RWPE1 (cell line): Measurements from ENCODE around the gene STING1.
A peak's percentile ranks its signal among the peaks of the same experiment; 100 is the strongest.

ENCODE experiments used
- CTCF ChIA-PET: fragments of 350-600 bp; sonication (Branson Sonifier 250); formaldehyde crosslinking; extraction: SDS; loops from one replicate; lab custom pipeline; 2021; lab: Yijun Ruan, JAX
- POLR2A ChIA-PET: fragments of 400-600 bp; formaldehyde crosslinking; extraction: SDS; loops from one replicate; lab custom pipeline; 2020; ENCODE audit warnings: antibody characterized with exemption; ENCODE audit not compliant: low non-redundant PET; lab: Yijun Ruan, JAX
- DNase-seq: peaks from one replicate; pipeline ENCODE4 v3.0.0; 2012; ENCODE audit warnings: low spot score
- H3K27ac ChIP-seq: fragments of 450-650 bp; 2 replicates; pipeline ENCODE4 v1.5.1; 2017
- CTCF ChIP-seq: fragments of 450-650 bp; conservative IDR thresholded peaks from 2 replicates; pipeline ENCODE4 v1.5.1; 2017; ENCODE audit warnings: low read depth, mild to moderate bottlenecking

STING1 gene

GRCh38 chr5:139473105-139473504 is 9.5 kb downstream of the STING1 start:
- peak overlapping the region; percentile 100 for H3K27ac ChIP-seq
- ChIA-PET POLR2A (no interaction called here), CTCF (interaction anchor here (1.2 to 1.8 kb wide), 2 partner anchors 51 to 72 kb away, joined by 3 to 8 read pairs; no protein-coding TSS in a partner anchor)
- TF ChIP-seq CTCF: no peak
- no peak for DNase-seq

GRCh38 chr5:139472386-139473030 is 10.1 kb downstream of the STING1 start:
- peak overlapping the region; percentile 100 for H3K27ac ChIP-seq
- DNase-seq: no peak
- no peak for TF ChIP-seq CTCF
- ChIA-PET CTCF (interaction anchor here (1.2 to 1.8 kb wide), 2 partner anchors 50 to 71 kb away, joined by 3 to 8 read pairs; no protein-coding TSS in a partner anchor), POLR2A (no interaction called here)

DNA sequence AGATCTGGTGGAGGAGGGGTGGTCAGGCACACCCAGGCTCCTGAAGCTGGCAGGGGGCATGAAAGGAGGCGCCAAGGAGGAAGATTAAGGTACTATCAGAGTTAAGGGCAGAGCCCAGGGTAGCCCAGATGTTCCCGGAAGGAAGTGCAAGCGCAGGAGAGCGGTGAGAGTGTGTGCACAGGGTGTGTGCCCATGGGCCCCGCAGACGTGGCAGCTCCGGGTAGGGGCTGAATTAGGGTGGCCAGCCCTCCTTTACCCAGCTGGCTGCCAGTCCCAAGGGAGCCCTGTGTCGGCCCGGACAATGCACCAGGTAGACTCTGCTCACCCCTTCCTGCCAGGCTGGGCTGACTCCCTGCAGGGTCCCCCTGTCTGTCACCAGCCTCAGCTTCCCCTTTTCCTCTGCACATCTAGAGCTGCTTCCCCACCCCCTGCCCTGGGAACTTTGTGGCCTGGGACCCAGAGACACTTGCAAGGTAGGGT is 11.7 kb downstream of the STING1 start, which contains the start of gene SMIM33:
Gene SMIM33, plus strand, starts transcription at position 184 of the 480 bp plus-strand sequence. Its CDS starts 118 bp downstream, at position 302.
- CTCF ChIA-PET: interaction anchor here (0.6 kb wide), 1 partner anchor 173 kb away, joined by 3 read pairs; no protein-coding TSS in a partner anchor
- H3K27ac ChIP-seq: peak within 1 kb of the TSS; percentile 100
- TF ChIP-seq CTCF: no peak
- POLR2A ChIA-PET: no interaction called here
- DNase-seq: no peak

- no peak overlapping the region for H3K27ac ChIP-seq
- no peak for TF ChIP-seq CTCF
- POLR2A ChIA-PET: no interaction called here
Observed at GRCh38 chr5:139468421-139468931, 14.1 kb downstream of the STING1 start.

DNA sequence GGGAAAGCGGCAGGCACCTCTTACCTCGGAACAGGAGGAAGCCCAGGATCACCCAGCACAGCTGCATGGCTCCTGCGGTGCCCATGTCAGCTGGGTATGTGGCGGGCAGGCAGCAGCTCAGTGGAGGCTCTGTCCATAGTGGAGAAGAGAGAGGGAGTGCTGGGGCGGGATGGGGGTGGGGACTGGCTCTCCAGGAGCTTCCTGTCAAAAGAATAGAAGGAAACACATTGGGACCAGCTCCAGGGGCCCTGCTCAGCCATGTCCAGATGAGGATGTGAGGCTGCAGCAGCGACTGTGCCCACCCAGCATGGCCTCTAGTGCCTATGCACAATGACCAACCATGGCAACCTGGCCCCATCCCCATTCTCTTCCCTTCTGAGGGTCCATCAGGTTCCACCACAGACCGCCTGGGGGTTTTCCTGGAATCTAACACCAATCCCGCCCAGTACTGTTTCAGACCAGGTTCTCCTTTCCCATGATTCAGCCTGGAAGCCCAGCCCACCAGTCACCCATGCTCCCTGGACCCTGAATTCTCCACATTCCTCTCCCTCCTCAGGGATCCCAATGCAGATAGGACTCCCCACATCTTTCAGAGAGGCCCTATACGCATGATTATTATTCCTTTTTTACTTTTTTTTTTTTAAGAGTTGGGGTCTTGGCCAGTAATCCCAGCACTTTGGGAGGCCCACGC is 19.8 kb downstream of the STING1 start, which contains the start of gene ECSCR:
Gene ECSCR, minus strand, starts transcription at position 158 of the 691 bp plus-strand sequence. Its CDS starts 73 bp downstream, at position 85.
- TF ChIP-seq CTCF: no peak
- ChIA-PET CTCF (no interaction called here), POLR2A (no interaction called here)
- no peak for DNase-seq
- H3K27ac ChIP-seq: no peak within 1 kb of the TSS

More at GRCh38 chr5:139468421-139468931, 14.1 kb downstream of the STING1 start:
- CTCF ChIA-PET: no interaction called here
- no peak for DNase-seq

DNA sequence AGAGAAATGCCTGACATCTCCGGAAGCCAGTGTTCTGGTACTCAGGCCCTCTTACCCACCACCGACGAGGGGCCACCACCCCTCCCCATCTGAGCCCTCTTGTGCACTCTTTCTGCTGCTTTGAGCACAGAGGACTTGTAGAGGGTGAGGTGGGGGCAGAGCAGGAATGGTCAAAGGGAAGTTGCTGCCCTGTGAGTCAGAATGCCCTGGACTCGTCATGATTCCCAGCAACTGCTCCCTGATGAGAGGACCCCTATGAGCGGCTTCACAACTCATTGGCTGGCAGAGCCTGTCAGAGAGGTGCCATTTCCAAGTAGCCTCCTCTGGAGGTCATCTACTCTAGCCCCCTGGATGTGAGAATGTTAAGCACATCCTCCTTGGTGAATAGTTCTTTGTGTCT is 20.9 kb downstream of the STING1 start:
- no peak for TF ChIP-seq CTCF
- ChIA-PET CTCF (interaction anchor here (0.7 kb wide), 1 partner anchor 46 kb away, joined by 3 read pairs; no protein-coding TSS in a partner anchor), POLR2A (no interaction called here)
- DNase-seq: no peak
- no peak overlapping the region for H3K27ac ChIP-seq
